HCT116 (cell line): ENCODE results near the gene PRAMEF1.

Experiments
- CBX3 ChIP-seq: IDR thresholded peaks from 2 replicates; pipeline ENCODE4 v1.6.1; 2012; ENCODE audit warnings: low read depth
- CTCF ChIP-seq, 3 experiments: fragments of 200-600 bp in 1 of 3; sonication (generic) in 1 of 3; IDR thresholded peaks in 2 of 3; conservative IDR thresholded peaks in 1 of 3; 2 replicates each; pipeline ENCODE4 v1.5.1; 2012 to 2017; ENCODE audit warnings: low read depth in 2 of 3, low read length in 2 of 3, antibody characterized with exemption in 1 of 3, borderline replicate concordance in 1 of 3, control low read depth in 1 of 3, mild to moderate bottlenecking in 1 of 3, mixed read lengths in 1 of 3, mixed run types in 1 of 3, moderate library complexity in 1 of 3; ENCODE audit not compliant: insufficient read depth in 1 of 3
- EGR1 ChIP-seq: IDR thresholded peaks from 2 replicates; pipeline ENCODE4 v1.6.1; 2012; ENCODE audit warnings: low read depth
- EZH2 ChIP-seq: fragments of 200-600 bp; sonication (generic); IDR thresholded peaks from 2 replicates; pipeline ENCODE4 v1.6.1; 2017; ENCODE audit warnings: antibody characterized with exemption, mixed run types
- EZH2phosphoT487 ChIP-seq: fragments of 200-600 bp; IDR thresholded peaks from 2 replicates; pipeline ENCODE4 v1.6.1; 2018; ENCODE audit warnings: antibody characterized with exemption, borderline replicate concordance
- FOSL1 ChIP-seq: IDR thresholded peaks from 2 replicates; pipeline ENCODE4 v1.6.1; 2012; ENCODE audit warnings: low read depth
- MAX ChIP-seq: IDR thresholded peaks from 2 replicates; pipeline ENCODE4 v1.6.1; 2012
- POLR2A ChIP-seq: IDR thresholded peaks from 2 replicates; pipeline ENCODE4 v1.7.0; 2011; ENCODE audit warnings: borderline replicate concordance; ENCODE audit not compliant: insufficient read depth, insufficient read length; ENCODE audit errors: extremely low read depth
- SIN3A ChIP-seq: IDR thresholded peaks from 2 replicates; pipeline ENCODE4 v1.6.1; 2012; ENCODE audit warnings: low read depth
- ZFX ChIP-seq: fragments of 450-650 bp; IDR thresholded peaks from 2 replicates; pipeline ENCODE4 v1.6.1; 2017
- TF ChIP-seq, protein P1 (sequence below): IDR thresholded peaks from 2 replicates; pipeline ENCODE4 v1.6.1; 2012; ENCODE audit warnings: low read depth

DNA sequence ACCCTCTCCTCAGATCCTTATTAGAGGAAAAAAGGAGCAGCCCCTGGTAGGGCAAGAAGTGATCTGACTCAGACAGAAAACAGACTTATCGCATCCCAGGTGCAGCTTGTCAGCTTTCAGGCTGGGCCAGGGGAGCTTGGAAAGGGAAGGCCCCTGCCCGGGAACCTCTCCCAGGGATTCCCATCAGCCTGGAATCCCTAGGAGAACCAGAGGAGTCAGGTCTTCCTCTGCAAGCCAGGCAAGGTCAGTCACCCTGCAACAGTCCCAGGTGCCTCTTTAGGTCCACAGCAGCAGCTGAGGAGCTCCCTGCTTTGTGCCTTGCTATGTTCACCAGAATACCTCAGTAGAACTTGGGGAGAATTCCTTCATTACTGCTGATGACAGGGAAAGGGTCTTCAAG is 20.6 kb upstream of the PRAMEF1 start:
- TF ChIP-seq MAX (no peak), SIN3A (no peak), POLR2A (no peak), EZH2phosphoT487 (no peak), CTCF (IDR thresholded peaks at IDR 0.05 in 2 of 3, conservative IDR thresholded peaks at IDR 0.05 in 1 of 3; ENCODE audit: borderline replicate concordance in 1 of 3, insufficient read depth in 1 of 3, low read depth in 2 of 3, low read length in 2 of 3) (no peak), EZH2 (no peak), ZFX (no peak), EGR1 (no peak), CBX3 (no peak), FOSL1 (no peak)
- TF ChIP-seq, protein P1, sequence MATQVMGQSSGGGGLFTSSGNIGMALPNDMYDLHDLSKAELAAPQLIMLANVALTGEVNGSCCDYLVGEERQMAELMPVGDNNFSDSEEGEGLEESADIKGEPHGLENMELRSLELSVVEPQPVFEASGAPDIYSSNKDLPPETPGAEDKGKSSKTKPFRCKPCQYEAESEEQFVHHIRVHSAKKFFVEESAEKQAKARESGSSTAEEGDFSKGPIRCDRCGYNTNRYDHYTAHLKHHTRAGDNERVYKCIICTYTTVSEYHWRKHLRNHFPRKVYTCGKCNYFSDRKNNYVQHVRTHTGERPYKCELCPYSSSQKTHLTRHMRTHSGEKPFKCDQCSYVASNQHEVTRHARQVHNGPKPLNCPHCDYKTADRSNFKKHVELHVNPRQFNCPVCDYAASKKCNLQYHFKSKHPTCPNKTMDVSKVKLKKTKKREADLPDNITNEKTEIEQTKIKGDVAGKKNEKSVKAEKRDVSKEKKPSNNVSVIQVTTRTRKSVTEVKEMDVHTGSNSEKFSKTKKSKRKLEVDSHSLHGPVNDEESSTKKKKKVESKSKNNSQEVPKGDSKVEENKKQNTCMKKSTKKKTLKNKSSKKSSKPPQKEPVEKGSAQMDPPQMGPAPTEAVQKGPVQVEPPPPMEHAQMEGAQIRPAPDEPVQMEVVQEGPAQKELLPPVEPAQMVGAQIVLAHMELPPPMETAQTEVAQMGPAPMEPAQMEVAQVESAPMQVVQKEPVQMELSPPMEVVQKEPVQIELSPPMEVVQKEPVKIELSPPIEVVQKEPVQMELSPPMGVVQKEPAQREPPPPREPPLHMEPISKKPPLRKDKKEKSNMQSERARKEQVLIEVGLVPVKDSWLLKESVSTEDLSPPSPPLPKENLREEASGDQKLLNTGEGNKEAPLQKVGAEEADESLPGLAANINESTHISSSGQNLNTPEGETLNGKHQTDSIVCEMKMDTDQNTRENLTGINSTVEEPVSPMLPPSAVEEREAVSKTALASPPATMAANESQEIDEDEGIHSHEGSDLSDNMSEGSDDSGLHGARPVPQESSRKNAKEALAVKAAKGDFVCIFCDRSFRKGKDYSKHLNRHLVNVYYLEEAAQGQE, result no peak
